PFSK-1 (cell line): ENCODE results near the gene PRCD.

ENCODE experiments used
- FOXP2 ChIP-seq: optimal IDR thresholded peaks from 2 replicates; pipeline ENCODE3; 2011; ENCODE audit warnings: borderline replicate concordance, control low read depth, inconsistent platforms; ENCODE audit not compliant: insufficient read depth; ENCODE audit errors: extremely low read length, extremely low read depth
- POLR2AphosphoS5 ChIP-seq: IDR thresholded peaks from 2 replicates; pipeline ENCODE4 v1.6.1; 2012; ENCODE audit warnings: low read depth, mild to moderate bottlenecking, control low read depth, low read length, moderate library complexity
- SIN3A ChIP-seq: IDR thresholded peaks from 2 replicates; pipeline ENCODE4 v1.6.1; 2012; ENCODE audit warnings: mild to moderate bottlenecking, low read length, moderate library complexity, borderline replicate concordance; ENCODE audit not compliant: insufficient read depth
- TAF1 ChIP-seq: IDR thresholded peaks from 2 replicates; pipeline ENCODE4 v1.6.1; 2012; ENCODE audit warnings: low read length, control low read depth, borderline replicate concordance; ENCODE audit not compliant: insufficient read depth
- TF ChIP-seq, protein P1 (sequence below), 2 experiments: IDR thresholded peaks; 2 replicates each; pipeline versions ENCODE4 v1.6.1 to v1.8.0; 2011 to 2012; ENCODE audit warnings: low read depth in 2 of 2, low read length in 2 of 2, control low read depth in 1 of 2, inconsistent platforms in 1 of 2, mild to moderate bottlenecking in 1 of 2, moderate library complexity in 1 of 2; ENCODE audit not compliant: insufficient read depth in 1 of 2

The PRCD gene

DNA sequence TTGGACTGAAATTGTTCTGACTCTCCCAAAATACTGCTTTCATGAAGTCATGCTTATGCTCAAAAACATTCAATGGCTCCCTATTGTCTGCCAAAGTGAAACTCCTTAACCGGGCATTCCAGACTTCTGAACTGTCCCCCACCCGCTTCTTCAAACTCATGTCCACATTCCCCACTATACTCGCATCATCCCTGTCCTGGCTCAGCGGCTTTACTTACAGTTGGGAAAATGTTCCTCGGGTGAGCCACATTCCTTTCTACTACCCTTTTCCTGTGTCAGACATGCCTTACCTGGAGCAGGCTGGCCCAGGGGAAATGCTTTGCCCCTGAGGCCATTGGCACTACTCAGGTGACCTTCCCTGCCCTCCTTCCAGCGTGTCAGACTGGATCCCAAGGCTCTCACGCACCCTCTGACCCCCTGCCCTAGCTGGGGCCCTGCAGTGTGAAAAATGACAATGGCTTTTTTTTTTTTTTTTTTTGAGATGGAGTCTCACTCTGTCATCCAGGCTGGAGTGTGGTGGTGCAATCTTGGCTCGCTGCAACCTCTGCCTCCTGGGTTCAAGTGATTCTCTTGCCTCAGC lies 7.7 kb upstream of the PRCD start:
- TF ChIP-seq FOXP2, result no peak
- TF ChIP-seq, protein P1, sequence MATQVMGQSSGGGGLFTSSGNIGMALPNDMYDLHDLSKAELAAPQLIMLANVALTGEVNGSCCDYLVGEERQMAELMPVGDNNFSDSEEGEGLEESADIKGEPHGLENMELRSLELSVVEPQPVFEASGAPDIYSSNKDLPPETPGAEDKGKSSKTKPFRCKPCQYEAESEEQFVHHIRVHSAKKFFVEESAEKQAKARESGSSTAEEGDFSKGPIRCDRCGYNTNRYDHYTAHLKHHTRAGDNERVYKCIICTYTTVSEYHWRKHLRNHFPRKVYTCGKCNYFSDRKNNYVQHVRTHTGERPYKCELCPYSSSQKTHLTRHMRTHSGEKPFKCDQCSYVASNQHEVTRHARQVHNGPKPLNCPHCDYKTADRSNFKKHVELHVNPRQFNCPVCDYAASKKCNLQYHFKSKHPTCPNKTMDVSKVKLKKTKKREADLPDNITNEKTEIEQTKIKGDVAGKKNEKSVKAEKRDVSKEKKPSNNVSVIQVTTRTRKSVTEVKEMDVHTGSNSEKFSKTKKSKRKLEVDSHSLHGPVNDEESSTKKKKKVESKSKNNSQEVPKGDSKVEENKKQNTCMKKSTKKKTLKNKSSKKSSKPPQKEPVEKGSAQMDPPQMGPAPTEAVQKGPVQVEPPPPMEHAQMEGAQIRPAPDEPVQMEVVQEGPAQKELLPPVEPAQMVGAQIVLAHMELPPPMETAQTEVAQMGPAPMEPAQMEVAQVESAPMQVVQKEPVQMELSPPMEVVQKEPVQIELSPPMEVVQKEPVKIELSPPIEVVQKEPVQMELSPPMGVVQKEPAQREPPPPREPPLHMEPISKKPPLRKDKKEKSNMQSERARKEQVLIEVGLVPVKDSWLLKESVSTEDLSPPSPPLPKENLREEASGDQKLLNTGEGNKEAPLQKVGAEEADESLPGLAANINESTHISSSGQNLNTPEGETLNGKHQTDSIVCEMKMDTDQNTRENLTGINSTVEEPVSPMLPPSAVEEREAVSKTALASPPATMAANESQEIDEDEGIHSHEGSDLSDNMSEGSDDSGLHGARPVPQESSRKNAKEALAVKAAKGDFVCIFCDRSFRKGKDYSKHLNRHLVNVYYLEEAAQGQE (IDR thresholded peaks at IDR 0.05; ENCODE audit: insufficient read depth in 1 of 2, low read depth in 2 of 2, low read length in 2 of 2), result no peak
- TF ChIP-seq SIN3A, result no peak
- TF ChIP-seq TAF1, result no peak
- no peak for TF ChIP-seq POLR2AphosphoS5

GRCh38 chr17:76534831-76535732 lies 4.8 kb upstream of the PRCD start:
- no peak for TF ChIP-seq TAF1
- TF ChIP-seq, protein P1 (IDR thresholded peaks at IDR 0.05; ENCODE audit: insufficient read depth in 1 of 2, low read depth in 2 of 2, low read length in 2 of 2), result peak in 1 of 2 experiments; percentile 51; a peak in 1 of 4 replicates

GRCh38 chr17:76535788-76536510 lies 3.9 kb upstream of the PRCD start:
- TF ChIP-seq FOXP2, result no peak
- TF ChIP-seq SIN3A, result no peak
- no peak for TF ChIP-seq TAF1

DNA sequence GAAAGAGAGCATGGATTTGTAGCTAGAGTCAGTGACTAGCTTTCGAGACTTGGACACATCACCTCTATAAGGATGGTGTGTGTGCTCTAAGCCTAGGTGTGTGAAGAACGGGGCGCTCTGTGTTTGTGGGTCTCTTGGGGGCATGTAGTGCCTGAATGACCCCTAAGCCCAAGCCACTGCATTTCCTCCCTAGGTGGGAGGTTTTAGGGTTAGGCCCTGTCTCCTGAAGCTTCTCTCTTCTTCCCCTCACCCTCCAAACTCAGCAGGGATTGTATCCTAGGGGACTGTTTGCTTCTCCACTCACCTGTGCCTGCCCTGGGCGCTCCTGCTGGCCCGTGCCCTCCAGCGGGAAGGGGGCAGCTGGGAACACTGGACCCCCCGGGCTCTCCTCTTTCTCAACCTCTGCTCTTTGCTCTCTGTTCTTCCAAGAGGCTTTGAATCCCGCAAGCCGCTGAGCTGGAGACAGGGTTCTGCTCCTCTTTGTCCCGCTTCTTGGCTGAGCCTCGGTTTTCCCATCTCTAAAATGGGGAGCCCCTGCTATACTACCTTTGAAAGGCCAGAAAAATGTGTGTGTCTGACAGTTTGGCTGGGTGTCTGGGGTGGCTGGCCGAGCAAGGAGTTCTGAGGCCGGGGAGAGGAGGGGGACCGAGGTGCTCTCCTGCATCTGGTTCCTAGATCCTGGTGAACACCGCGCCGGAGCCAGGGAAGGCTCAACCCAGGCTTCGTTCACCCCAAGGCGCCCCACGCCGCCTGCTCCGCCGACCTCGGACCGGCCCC lies 3.1 kb upstream of the PRCD start:
- no peak for TF ChIP-seq TAF1
- no peak for TF ChIP-seq FOXP2
- TF ChIP-seq SIN3A, result no peak
- TF ChIP-seq POLR2AphosphoS5, result no peak
- TF ChIP-seq, protein P1 (IDR thresholded peaks at IDR 0.05; ENCODE audit: insufficient read depth in 1 of 2, low read depth in 2 of 2, low read length in 2 of 2), result no peak

DNA sequence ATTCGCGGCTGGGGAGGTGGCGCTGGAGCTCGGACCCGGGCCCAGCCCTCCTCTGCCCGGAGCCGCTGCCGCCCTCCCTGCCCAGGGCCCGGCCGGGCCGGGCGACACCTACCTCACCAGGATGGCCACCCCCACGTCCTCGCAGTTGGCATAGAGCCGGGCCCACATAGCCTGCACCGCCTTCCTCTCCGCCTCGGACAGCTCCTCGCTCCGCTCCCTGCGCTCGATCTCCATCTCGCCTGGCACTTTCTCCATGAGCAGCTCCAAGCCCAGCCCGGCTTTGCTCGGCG lies 2.6 kb upstream of the PRCD start:
- TF ChIP-seq FOXP2 (no peak), SIN3A (no peak), TAF1 (no peak), POLR2AphosphoS5 (no peak)
- TF ChIP-seq, protein P1 (IDR thresholded peaks at IDR 0.05; ENCODE audit: insufficient read depth in 1 of 2, low read depth in 2 of 2, low read length in 2 of 2), result no peak
